GM19438 (cell line): ENCODE data around the gene NOL9.
"Not testable (repeated sequence)": the region's sequence is repeated elsewhere in the genome, so short reads cannot be mapped to it uniquely, and the experiment has no call there.

Experiments used
- ATAC-seq: cut with Tn5 transposase; IDR thresholded peaks from one replicate; pipeline ENCODE4 v1.9.1; 2021; ENCODE audit warnings: low read depth; ENCODE audit not compliant: unreplicated experiment

NOL9 gene

GRCh38 chr1:6506210-6507036 is 47.9 kb downstream of the NOL9 start:
- ATAC-seq = no peak

DNA sequence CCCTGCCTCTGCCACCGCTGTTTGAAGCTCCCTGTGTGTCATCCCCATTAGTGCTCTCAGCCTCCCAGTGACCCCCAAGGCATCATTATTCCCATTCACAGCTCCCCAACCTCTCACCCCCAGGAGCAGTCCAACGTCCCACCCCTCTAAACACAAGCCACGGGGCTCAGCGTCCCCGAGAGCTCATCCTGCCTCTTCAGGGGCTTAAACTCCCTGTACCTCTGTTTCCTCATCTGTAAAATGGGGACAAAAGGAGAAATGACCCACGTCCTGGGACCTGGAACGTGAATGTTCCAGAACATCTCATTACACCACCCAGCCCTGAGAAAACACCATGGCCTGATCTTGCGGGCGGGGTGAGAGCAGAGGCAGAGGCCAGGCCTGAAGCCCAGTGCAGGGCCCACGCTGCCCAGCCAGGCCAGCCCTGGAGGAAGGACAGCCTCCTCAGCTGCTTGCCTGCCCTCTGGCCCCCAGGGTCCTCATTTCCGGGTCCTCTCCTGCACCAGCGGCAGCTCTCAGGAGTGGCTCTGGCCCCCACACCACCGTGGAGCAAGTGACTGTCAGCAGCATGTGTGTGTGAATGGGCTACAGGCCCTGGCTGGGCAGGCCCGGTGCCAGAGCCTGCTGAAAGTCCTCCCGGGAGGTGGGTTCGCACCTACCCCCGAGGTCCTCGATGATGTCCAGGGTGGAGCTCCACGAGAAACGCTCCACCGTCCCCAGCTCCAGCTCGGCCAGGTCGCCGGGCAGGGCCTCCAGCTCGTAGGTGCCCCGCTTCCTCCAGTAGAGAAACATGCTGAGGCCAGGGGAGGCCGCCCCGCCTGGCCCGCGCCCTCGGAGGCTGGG is 48.7 kb downstream of the NOL9 start:
- ATAC-seq = no peak

- no peak for ATAC-seq
Measured at GRCh38 chr1:6504887-6505286, 49.4 kb downstream of the NOL9 start.

- ATAC-seq = no peak
Measured at GRCh38 chr1:6503884-6504602, 50.3 kb downstream of the NOL9 start.

DNA sequence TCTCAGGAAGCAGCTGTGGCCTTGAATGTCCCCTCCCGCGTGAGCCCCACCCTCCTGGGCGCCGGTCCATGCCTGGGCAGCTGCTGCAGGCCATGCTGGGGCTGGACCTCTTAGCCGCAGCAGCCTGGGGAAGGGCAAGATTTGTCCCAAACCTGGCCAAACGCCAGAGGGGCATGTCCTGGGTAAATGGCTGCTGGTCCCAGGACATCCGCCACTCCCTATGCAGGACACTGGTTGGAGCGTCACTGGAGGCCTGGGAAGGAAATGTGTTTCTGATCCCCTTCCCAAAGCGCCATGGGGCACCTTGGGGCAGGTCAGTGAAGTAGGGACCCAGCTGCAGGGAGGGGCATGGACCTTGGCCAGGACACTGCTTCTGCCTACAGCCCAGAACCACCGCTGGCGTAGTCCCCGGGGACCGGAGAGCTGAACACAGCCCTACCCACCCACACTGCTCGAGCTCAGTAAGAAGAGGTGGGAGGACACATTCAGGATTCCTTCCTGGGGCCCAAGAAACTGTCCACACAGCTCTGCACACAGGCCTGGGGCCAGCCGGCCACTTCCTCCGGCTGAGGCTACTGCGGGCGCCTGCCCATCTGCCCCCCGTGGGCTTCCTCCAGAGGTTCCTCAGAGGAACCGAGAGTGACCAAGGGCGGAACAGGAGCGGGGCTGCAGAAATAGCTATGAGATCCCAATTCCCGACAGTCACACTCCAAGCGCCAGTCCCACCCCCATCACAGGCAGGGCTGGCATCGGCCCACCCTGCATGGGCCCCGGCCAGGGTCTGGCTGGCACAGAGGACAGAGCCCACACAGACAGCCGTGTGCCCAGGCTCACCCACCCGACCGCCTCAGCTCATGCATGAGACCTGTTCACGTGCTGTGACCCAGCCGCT is 52.1 kb downstream of the NOL9 start:
- no peak for ATAC-seq

DNA sequence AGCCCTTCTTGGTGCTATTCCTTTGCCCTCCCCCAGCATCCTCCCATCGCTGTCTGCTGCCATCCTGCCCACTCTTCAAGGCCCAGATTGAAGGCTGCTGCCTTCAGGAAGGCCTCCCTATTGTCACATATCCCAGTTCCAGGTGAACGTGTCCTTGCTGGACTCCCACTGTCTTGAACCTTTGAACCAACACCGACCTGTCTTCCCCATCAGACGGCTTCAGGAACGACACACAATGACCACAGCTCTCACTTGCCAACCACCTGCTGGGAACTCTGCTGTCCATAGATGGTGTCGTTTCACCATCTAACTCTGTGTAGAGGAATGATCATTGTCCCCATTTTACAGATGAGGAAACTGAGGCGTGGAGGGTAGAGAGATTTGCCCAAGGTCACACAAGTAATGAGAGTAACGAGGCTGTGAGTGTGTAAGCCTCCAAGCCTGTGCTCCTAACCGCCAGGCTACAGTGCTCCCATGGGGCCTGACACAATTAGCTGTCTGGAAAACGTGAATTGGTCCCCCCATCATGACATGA is 53.0 kb downstream of the NOL9 start:
- ATAC-seq = no peak

GRCh38 chr1:6500544-6501278 is 53.6 kb downstream of the NOL9 start:
- ATAC-seq = no peak

DNA sequence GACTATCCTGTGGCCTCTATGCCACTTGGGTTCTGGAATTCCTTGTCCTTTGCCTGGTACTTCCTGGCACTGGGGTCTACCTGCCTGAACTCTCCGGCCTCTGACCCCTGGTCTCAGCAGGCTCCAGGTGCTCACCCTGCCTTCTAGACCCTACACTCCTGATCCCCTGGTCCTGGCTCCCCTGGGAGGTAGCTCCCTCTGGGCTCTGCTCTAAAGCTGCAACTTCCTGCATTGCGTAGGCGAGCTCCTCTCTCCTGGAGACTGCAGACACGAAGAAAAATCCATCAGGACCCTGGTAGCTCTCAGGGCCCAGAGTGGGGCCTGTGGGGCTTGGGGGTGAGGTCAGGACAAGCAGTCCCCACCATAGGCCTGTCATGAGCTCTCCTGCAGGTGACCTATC is 55.0 kb downstream of the NOL9 start:
- no peak for ATAC-seq

GRCh38 chr1:6498576-6499111 is 55.7 kb downstream of the NOL9 start:
- ATAC-seq = no peak

- no peak for ATAC-seq
Measured at GRCh38 chr1:6497867-6498575, 56.3 kb downstream of the NOL9 start.

DNA sequence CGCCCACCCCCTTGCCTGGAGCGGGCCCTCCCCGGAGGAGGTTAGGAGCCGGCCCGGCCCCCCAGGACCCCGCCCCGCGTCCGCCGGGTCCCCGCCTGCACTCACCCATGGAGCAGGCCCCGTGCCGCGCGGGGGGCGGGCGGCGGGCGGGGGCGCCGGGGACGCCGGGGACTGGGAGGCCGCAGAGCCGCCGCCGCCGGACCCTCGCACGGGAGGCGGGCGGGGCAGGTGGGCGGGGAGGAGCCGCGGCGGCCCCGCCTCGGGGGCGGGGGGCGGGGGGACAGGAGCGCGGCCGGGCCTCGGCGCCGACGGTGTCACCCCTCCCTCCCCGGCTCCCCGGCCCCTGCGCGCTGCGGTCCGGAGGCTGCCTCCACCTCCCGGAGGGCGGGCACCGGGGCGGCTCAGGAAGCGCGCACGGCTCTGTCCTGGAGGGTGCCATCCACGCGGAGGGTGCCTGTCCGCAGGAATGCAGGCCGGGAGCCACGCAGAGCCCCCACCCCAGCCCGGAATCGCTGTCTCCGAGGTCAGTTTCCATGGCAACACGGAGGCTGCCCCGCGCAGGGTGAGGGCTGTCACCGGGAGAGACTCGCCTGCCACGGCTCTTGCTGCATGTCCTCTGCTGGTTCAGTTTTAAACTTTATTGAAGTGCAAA is 57.0 kb downstream of the NOL9 start:
- ATAC-seq = no peak

GRCh38 chr1:6496890-6497214 is 57.5 kb downstream of the NOL9 start:
- no peak for ATAC-seq

DNA sequence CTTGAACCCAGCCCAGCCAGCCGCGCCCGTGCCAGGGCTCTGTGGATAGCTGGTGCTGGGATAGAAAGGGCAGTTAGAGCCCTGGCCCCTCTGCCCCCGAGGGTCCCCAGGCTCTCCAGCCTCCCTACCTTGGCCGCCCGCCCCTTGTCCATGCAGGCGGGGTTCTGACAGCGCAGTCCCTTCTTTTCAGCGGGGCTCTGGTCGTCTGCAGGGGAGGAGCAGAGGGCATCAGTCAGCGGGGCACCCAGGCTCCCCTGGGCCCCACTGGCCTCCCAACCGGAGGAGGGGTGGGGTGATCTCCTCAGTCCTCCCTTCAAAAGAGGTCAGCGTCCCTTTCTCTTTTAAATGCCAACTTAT is 58.0 kb downstream of the NOL9 start:
- no peak for ATAC-seq

DNA sequence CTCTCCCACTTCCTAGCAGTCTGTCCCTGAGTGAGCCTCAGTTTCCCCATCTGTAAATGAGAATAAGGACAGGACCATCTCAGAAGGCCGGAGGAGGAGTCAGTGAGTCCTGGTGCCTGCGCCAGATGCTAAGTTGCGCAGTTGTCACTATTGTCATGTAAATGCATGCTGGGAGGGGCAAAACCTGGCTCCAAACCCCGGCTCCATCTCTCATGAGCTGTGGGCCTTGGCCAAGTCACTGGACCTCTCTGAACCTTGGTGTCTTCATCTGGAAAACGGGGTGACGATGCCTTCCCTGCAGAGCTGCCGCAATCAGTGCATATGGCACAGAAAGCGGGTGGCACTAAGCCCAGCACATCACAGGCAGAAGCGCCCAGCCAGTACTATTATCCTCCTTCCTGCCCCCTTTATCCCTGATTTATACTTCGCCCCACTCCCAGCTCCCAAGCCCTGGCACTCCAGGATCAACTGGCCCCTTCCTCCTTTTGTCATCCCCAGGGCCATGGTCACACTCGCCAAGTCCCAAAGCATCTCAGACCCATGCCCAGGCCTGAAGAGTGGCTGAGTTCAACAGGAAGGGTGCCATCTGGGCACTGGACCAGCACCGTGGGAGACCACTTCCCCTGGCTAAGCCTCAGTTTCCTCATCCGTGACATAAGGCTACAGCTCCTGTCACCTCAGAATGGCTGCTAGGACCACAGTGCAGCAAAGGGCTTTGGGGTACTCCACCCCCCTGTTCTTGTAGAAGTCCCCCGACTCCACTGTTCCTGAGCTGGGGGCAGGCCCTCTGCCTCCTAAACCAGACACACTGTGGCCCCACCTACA is 58.6 kb downstream of the NOL9 start:
- ATAC-seq = no peak

DNA sequence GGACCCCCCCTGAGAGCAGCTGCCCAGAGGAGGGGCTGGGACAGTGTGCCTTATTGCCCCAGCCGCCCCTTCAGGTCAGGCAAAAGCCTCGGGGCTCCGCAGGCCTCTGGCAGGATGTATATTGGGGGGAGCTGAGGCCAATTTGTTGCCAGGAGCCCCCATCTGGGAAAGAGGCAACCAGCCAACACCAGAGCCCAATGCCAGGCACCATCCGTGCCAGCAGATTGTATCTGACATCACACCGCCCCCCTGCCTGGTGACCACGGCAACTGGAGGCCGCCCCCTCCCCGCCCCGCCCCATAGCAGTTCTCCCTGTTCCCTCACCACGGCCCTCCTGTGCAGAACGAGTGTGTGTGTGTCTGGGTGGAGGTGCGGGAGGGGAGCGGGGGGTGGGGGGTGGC is 59.3 kb downstream of the NOL9 start:
- no peak for ATAC-seq

- no peak for ATAC-seq
Measured at GRCh38 chr1:6494627-6495026, 59.7 kb downstream of the NOL9 start.

DNA sequence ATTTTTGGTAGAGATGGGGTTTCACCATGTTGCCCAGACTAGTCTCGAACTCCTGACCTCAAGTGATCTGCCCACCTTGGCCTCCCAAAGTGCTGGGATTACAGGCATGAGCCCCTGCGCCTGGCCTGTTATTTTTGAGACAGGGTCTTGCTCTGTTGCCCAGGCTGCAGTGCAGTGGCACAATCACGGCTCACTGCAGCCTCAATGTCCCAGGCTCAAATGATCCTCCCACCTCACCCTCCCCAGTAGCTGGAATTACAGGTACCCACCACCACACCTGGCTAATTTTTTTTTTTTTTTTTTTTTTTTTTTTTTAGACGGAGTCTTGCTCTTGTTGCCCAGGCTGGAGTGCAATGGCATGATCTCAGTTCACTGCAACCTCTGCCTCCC is 60.5 kb downstream of the NOL9 start:
- ATAC-seq = not testable (repeated sequence)
